Activated T-helper 1 cell treated with Interleukin-2 at 50 U/mL for 16 hours (primary cell): Measurements from ENCODE around the gene CD40.

ENCODE experiments used
- DNase-seq: peaks from one replicate; pipeline ENCODE4 v3.0.0-alpha.2; 2020; ENCODE audit warnings: low read depth

CD40 gene

GRCh38 chr20:46150943-46151342 lies 32.8 kb downstream of the CD40 start:
- no peak for DNase-seq

GRCh38 chr20:46151936-46152335 lies 33.8 kb downstream of the CD40 start:
- no peak for DNase-seq

GRCh38 chr20:46152824-46153586 lies 34.9 kb downstream of the CD40 start:
- DNase-seq = no peak

- DNase-seq = no peak
Observed at GRCh38 chr20:46154305-46154704, 36.2 kb downstream of the CD40 start.

GRCh38 chr20:46154796-46155195 lies 36.7 kb downstream of the CD40 start:
- no peak for DNase-seq

- no peak for DNase-seq
Observed at GRCh38 chr20:46156065-46156464, 38.0 kb downstream of the CD40 start.

- no peak for DNase-seq
Observed at GRCh38 chr20:46157076-46157592, 39.0 kb downstream of the CD40 start.

GRCh38 chr20:46157625-46158024 lies 39.5 kb downstream of the CD40 start:
- no peak for DNase-seq

GRCh38 chr20:46158476-46158987 lies 40.4 kb downstream of the CD40 start:
- DNase-seq = no peak

GRCh38 chr20:46159101-46159897 lies 41.2 kb downstream of the CD40 start:
- no peak for DNase-seq

- DNase-seq = no peak
Observed at GRCh38 chr20:46160661-46161060, 42.5 kb downstream of the CD40 start.

GRCh38 chr20:46161921-46162320 lies 43.8 kb downstream of the CD40 start:
- DNase-seq = no peak

- DNase-seq = no peak
Observed at GRCh38 chr20:46164254-46164653, 46.1 kb downstream of the CD40 start.

- DNase-seq = no peak
Observed at GRCh38 chr20:46167080-46167479, 49.0 kb downstream of the CD40 start.

- DNase-seq = no peak
Observed at GRCh38 chr20:46168438-46168837, 50.3 kb downstream of the CD40 start.

GRCh38 chr20:46169245-46170171 lies 51.4 kb downstream of the CD40 start:
- no peak for DNase-seq

GRCh38 chr20:46171476-46171875 lies 53.4 kb downstream of the CD40 start:
- no peak for DNase-seq

- DNase-seq = no peak
Observed at GRCh38 chr20:46171909-46172308, 53.8 kb downstream of the CD40 start.

GRCh38 chr20:46172455-46172854 lies 54.3 kb downstream of the CD40 start:
- no peak for DNase-seq

- no peak for DNase-seq
Observed at GRCh38 chr20:46172961-46173536, 54.9 kb downstream of the CD40 start.

GRCh38 chr20:46173652-46174468 lies 55.7 kb downstream of the CD40 start:
- DNase-seq = no peak
